Measurements from ENCODE around the gene SULT1A3.
"Not testable (repeated sequence)": the region's sequence is repeated elsewhere in the genome, so short reads cannot be mapped to it uniquely, and the experiment has no call there.

SULT1A3 gene

GRCh38 chr16:30186782-30187555, 12.1 kb upstream of the SULT1A3 start:
- peak; percentile 69 to 81 for DNase-seq (ENCODE audit: extremely low read depth in 1 of 2, low read depth in 1 of 2)

DNA sequence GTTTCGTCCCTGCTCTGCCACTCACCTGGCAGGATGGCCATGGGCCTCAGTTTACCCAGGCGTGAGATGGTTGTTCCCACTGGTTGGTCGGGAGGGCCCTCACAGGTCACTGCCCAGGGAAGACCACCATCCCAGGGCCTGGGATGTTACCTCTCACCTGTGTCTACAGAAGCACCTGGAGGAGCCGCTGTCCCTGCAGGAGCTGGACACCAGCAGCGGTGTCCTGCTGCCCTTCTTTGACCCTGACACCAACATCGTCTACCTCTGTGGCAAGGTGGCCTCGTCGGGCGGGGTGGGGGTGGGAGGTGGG, 11.5 kb upstream of the SULT1A3 start:
- DNase-seq (ENCODE audit: extremely low read depth in 1 of 2, low read depth in 1 of 2): no peak

- DNase-seq (ENCODE audit: extremely low read depth in 1 of 2, low read depth in 1 of 2): no peak
Observed at GRCh38 chr16:30187971-30188561, 11.0 kb upstream of the SULT1A3 start.

DNA sequence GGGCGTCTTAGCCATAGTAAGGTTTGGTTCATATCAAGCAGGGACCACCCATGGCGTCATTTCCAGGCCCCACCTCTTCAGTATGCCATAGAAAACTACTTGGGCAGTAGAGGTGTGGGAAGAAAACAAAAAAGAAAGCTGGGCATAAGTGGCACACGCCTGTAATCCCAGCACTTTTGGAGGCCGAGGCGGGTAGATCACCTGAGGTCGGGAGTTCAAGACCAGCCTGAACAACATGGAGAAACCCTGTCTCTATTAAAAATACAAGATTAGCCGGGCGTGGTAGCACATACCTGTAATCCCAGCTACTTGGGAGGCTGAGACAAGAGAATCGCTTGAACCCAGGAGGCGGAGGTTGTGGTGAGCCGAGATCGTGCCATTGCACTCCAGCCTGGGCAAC, 7.9 kb upstream of the SULT1A3 start:
- DNase-seq (ENCODE audit: extremely low read depth in 1 of 2, low read depth in 1 of 2): not testable (repeated sequence)

DNA sequence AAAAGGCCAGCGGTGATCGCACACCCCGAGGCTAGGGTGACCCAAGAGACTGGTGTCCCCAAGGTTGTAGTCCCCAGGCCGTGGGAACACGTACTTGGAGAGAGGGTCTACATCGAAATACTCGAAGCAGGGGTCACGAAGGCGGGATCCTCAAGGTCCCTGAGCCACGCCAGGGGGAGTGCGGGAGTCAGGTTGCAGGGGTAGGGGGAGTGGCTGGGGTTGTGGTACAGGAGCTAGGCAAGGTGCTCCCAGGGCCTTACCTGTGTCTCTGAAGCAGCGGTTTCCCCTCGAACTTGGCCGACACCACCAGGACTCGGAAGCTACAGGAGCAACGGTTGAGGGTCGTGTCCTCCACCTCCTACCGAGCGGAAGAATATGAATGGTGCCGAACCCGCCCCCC, 6.0 kb upstream of the SULT1A3 start:
- not testable (repeated sequence) for DNase-seq (ENCODE audit: extremely low read depth in 1 of 2, low read depth in 1 of 2)

DNA sequence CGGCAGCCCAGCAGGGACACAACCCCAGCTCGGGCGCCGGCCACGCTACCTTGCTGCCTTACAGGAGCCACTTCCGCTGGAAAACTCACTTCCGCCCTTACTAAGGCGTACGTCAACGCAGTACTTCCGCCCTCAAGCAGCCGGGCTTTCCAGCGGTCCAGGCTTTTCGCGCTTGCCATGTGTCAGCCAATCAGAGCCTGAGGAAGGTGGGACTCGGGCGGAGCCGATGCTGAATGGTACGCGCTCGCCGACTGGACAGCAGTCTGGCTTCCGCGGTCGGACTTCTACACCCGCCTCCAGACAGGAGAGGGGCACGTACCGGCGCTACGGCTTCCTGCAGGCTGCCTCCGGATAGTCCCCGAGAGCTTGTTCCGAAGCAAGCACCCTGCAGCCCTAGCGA, 5.4 kb upstream of the SULT1A3 start, which contains the start of the genes BOLA2B and SLX1A:
BOLA2B (minus strand) TSS at position 52 of the 400 bp plus-strand sequence. CDS start 71 bp downstream, outside the sequence.
SLX1A (plus strand) TSS at position 261 of the 400 bp plus-strand sequence. CDS start 210 bp downstream, outside the sequence.
- not testable (repeated sequence) for DNase-seq (ENCODE audit: extremely low read depth in 1 of 2, low read depth in 1 of 2)

DNA sequence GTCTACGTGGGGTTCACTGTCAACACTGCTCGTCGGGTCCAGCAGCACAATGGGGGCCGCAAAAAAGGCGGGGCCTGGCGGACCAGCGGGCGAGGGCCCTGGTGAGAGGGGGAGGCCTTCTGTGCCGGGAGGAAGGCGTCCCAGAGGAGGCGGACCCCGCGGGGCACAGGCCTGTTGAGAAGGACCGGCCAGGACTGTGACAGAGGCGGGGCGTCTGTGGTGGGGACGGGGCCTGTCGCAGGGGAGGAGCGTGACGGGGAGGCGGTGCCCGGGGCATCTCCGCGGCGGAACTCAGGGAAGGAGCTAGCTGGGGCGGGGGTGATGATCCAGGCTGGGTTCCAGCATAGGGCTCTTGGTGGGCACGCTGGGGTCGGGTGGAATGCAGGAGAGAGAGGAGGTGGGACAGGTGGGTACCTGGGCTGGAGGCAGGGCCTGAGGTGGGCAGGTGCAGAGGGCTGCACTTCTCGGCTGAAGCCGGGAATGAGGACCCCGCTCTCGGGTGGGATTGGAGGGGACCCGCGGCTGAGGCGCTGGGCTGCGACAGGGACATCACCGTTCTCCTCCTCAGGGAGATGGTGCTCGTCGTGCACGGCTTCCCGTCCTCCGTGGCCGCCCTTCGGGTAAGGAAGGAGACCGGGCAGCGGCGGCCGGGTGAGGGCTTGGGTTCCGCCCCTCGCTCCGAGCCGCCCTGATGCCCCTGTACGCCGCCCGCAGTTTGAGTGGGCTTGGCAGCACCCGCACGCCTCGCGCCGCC, 4.7 kb upstream of the SULT1A3 start:
- not testable (repeated sequence) for DNase-seq (ENCODE audit: extremely low read depth in 1 of 2, low read depth in 1 of 2)

- not testable (repeated sequence) for DNase-seq (ENCODE audit: extremely low read depth in 1 of 2, low read depth in 1 of 2)
Observed at GRCh38 chr16:30197001-30197400, 2.1 kb upstream of the SULT1A3 start.

DNA sequence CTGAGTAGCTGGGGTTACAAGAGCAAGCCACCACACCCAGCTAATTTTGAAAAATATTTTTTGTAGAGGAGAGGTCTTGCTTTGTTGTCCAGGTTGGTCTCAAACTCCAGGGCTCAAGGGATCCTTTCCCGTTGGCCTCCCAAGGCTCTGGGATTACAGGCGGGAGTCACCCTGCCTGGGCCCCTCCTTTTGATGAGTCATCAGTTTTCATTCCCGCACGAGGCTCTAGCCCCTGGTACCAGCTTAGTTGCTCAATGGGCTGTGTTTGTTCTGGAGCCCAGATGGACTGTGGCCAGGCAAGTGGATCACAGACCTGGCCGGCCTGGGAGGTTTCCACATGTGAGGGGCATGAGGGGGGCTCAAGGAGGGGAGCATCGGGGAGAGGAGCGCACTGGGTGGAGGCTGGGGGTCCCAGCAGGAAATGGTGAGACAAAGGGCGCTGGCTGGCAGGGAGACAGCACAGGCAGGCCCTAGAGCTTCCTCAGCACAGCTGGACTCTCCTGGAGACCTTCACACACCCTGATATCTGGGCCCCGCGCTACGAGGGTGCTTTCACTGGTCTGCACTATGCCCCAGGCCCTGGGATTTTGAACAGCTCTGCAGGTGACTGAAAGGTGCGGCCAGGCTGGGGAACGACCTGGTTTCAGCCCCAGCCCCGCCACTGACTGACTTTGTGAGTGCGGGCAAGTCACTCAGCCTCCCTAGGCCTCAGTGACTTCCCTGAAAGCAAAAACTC, 721 bp downstream of the SULT1A3 start:
- DNase-seq (ENCODE audit: extremely low read depth in 1 of 2, low read depth in 1 of 2): not testable (repeated sequence)

GRCh38 chr16:30205541-30206236, 6.6 kb downstream of the SULT1A3 start:
- not testable (repeated sequence) for DNase-seq (ENCODE audit: extremely low read depth in 1 of 2, low read depth in 1 of 2)

- DNase-seq (ENCODE audit: extremely low read depth in 1 of 2, low read depth in 1 of 2): not testable (repeated sequence)
Observed at GRCh38 chr16:30206252-30206651, 7.2 kb downstream of the SULT1A3 start.

DNA sequence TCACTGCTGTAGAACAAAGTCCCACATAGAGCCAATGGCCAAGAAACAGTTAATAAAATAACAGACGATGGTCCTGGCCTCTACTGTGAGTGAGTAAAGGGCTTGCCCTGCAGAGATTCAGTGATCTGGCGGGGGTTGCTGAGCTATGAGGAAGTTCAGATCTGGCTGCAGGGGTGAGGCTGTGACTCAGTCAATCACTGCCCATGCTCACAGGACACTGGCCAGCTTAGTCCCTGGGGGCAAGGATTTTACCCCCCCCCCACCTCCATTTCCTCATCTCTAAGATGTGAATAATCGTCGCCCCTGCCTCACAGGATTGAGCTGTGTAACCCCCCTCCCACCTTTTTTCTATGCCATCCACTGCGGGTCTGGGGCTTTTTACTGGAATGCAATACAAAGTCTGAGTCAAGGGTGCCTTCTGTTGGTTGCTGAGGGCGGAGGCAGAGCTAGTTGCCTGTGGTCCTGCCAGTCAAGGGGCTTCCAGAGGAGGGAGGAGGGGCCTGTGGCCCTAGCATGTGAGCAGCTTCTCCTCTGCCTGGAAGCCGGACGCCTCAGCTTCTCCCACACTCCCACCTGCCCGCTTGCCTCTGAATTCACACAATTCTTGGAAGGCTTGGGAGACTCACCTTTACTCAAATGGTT, 8.1 kb downstream of the SULT1A3 start:
- DNase-seq (ENCODE audit: extremely low read depth in 1 of 2, low read depth in 1 of 2): not testable (repeated sequence)

- not testable (repeated sequence) for DNase-seq (ENCODE audit: extremely low read depth in 1 of 2, low read depth in 1 of 2)
Observed at GRCh38 chr16:30209032-30209431, 10.0 kb downstream of the SULT1A3 start.

DNA sequence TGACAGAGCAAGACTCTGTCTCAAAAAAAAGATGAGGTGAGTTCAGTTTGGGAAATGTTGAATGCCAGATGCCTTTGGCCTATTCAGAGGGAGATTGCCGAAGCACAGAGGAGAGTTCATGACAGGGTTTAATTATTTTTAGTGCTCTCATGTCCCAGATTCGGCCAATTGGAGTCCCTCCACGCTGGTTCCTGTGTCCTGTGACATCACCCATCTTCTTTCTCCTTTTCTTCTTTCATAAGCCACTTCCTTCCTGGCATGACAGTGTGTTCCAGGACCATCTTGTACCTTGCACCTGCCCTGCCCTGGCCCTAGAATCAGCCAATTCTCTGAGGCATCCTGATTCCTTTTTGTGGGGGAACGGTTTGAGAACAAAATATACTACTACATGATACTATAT, 12.4 kb downstream of the SULT1A3 start:
- DNase-seq (ENCODE audit: extremely low read depth in 1 of 2, low read depth in 1 of 2): not testable (repeated sequence)

DNA sequence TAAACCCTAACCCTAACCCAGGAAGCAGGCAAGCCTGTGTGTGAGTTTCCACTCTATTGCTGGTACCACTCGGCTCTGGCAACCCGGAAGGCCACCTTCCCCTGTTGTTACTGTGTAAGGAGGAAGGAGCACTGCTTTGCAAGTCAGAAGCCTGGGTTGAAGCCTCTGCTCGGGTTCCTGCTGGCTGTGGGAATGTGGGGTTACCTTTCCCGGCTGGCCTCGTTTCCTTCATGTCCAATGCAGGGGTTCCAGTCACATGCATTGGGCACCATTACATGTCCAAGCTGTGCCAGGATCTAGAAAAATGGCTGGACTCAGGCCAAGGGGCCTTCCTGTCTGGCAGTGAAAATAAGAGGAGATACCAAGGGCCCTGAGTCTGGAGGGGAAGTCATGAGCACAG, 18.0 kb downstream of the SULT1A3 start:
- DNase-seq (ENCODE audit: extremely low read depth in 1 of 2, low read depth in 1 of 2): not testable (repeated sequence)

DNA sequence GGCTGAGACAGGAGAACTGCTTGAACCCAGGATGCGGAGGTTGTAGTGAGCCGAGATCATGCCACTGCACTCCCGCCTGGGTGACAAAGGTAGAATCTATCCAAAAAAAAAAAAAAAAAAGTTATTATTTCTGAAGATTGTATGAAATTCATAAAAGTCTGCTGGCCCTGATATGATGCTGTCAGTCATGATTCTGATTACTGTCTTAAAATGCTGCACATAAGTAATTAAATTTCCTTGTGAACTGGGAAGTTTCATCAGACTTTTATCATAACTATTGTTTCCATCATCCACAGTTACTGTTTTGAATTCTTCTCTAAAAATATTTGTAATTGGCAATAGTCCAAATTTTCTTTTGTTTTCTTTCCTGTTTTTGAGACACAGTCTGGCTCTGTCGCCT, 49.3 kb downstream of the SULT1A3 start, which contains the start of gene NPIPB13:
NPIPB13 (minus strand) TSS at position 101 of the 400 bp plus-strand sequence. CDS start 2,906 bp downstream, outside the sequence.
- not testable (repeated sequence) for DNase-seq (ENCODE audit: extremely low read depth in 1 of 2, low read depth in 1 of 2)

All from stimulated activated CD8-positive, alpha-beta memory T cell treated with anti-CD3 and anti-CD28 coated beads, Interleukin-7, amount 100 ng/mL, for 48 hours (primary cell).